IPS DF 6.9 (cell line): ENCODE results near the gene HGF.

ENCODE experiments used
- DNase-seq: peaks from one replicate; pipeline ENCODE4 v3.0.0-alpha.2; 2013; ENCODE audit warnings: low read depth, low spot score
- H3K27ac ChIP-seq: one replicate; pipeline ENCODE4 v1.5.1; 2013; ENCODE audit warnings: low read length, control low read depth
- H3K27me3 ChIP-seq: 2 replicates; pipeline ENCODE4 v1.6.1; 2013; ENCODE audit warnings: mild to moderate bottlenecking, low read length; ENCODE audit not compliant: control insufficient read depth, insufficient read depth
- H3K36me3 ChIP-seq: 2 replicates; pipeline ENCODE4 v1.6.1; 2013; ENCODE audit warnings: low read length; ENCODE audit not compliant: control insufficient read depth, insufficient read depth
- H3K4me1 ChIP-seq: 2 replicates; pipeline ENCODE4 v1.6.1; 2013; ENCODE audit warnings: low read length; ENCODE audit not compliant: control insufficient read depth, insufficient read depth
- H3K4me3 ChIP-seq: 2 replicates; pipeline ENCODE4 v1.5.1; 2013; ENCODE audit warnings: mild to moderate bottlenecking, low read length
- H3K9me3 ChIP-seq: 2 replicates; pipeline ENCODE4 v1.6.1; 2013; ENCODE audit warnings: low read length, inconsistent platforms; ENCODE audit not compliant: control insufficient read depth, insufficient read depth
- WGBS: extraction: QIAGEN DNeasy Blood & Tissue Kit; methylation state at CpG from one replicate; pipeline ENCODE4 v1.1.7; 2013; ENCODE audit warnings: mixed read lengths, missing lambda C conversion rate; ENCODE audit not compliant: insufficient read length, insufficient coverage; 5-methylcytosine and 5-hydroxymethylcytosine counted together

The HGF gene

GRCh38 chr7:81684514-81685269, 85.2 kb downstream of the HGF start:
- no peaks in the 10 kb centered on the region for H3K27me3 ChIP-seq
- WGBS: no CpG with 5 or more reads among the region's 2 CpGs
- H3K4me3 ChIP-seq: no peak overlapping the region
- no peaks in the 10 kb centered on the region for H3K36me3 ChIP-seq
- no peaks in the 10 kb centered on the region for H3K4me1 ChIP-seq
- H3K27ac ChIP-seq: no peak overlapping the region
- H3K9me3 ChIP-seq: no peaks in the 10 kb centered on the region
- no peak for DNase-seq

- DNase-seq: no peak
- H3K4me3 ChIP-seq: no peak overlapping the region
Observed at GRCh38 chr7:81684033-81684432, 85.8 kb downstream of the HGF start.

GRCh38 chr7:81682873-81683272, 87.0 kb downstream of the HGF start:
- no peak overlapping the region for H3K27ac ChIP-seq
- WGBS: no CpG with 5 or more reads among the region's 2 CpGs
- no peaks in the 10 kb centered on the region for H3K9me3 ChIP-seq

More at GRCh38 chr7:81684033-81684432, 85.8 kb downstream of the HGF start:
- Histone ChIP-seq H3K27me3 (no peaks in the 10 kb centered on the region), H3K27ac (no peak overlapping the region), H3K36me3 (no peaks in the 10 kb centered on the region), H3K4me1 (no peaks in the 10 kb centered on the region), H3K9me3 (no peaks in the 10 kb centered on the region)
- WGBS: no CpG with 5 or more reads among the region's 5 CpGs

GRCh38 chr7:81680120-81680519, 89.7 kb downstream of the HGF start:
- no CpG with 5 or more reads among the region's 2 CpGs for WGBS
- Histone ChIP-seq H3K27ac (no peak overlapping the region), H3K9me3 (no peaks in the 10 kb centered on the region), H3K4me1 (no peaks in the 10 kb centered on the region), H3K4me3 (no peak overlapping the region), H3K36me3 (no peaks in the 10 kb centered on the region), H3K27me3 (no peaks in the 10 kb centered on the region)
- no peak for DNase-seq

More at GRCh38 chr7:81682873-81683272, 87.0 kb downstream of the HGF start:
- DNase-seq: no peak
- Histone ChIP-seq H3K4me1 (no peaks in the 10 kb centered on the region), H3K4me3 (no peak overlapping the region), H3K36me3 (no peaks in the 10 kb centered on the region), H3K27me3 (no peaks in the 10 kb centered on the region)

GRCh38 chr7:81676813-81677212, 93.0 kb downstream of the HGF start:
- no CpG with 5 or more reads among the region's 1 CpG for WGBS
- no peak for DNase-seq
- no peaks in the 10 kb centered on the region for H3K27me3 ChIP-seq

GRCh38 chr7:81676105-81676811, 93.6 kb downstream of the HGF start:
- Histone ChIP-seq H3K27ac (no peak overlapping the region), H3K4me3 (no peak overlapping the region), H3K4me1 (no peaks in the 10 kb centered on the region), H3K27me3 (no peaks in the 10 kb centered on the region), H3K9me3 (no peaks in the 10 kb centered on the region), H3K36me3 (no peaks in the 10 kb centered on the region)
- no CpG with 5 or more reads among the region's 3 CpGs for WGBS
- DNase-seq: no peak

More at GRCh38 chr7:81676813-81677212, 93.0 kb downstream of the HGF start:
- Histone ChIP-seq H3K36me3 (no peaks in the 10 kb centered on the region), H3K27ac (no peak overlapping the region), H3K4me3 (no peak overlapping the region), H3K4me1 (no peaks in the 10 kb centered on the region), H3K9me3 (no peaks in the 10 kb centered on the region)

GRCh38 chr7:81674431-81674830, 95.4 kb downstream of the HGF start:
- Histone ChIP-seq H3K9me3 (no peaks in the 10 kb centered on the region), H3K4me3 (no peak overlapping the region), H3K27ac (no peak overlapping the region), H3K36me3 (no peaks in the 10 kb centered on the region), H3K4me1 (no peaks in the 10 kb centered on the region), H3K27me3 (no peaks in the 10 kb centered on the region)
- no CpG with 5 or more reads among the region's 2 CpGs for WGBS
- no peak for DNase-seq

- Histone ChIP-seq H3K36me3 (no peaks in the 10 kb centered on the region), H3K27ac (no peak overlapping the region), H3K4me1 (no peaks in the 10 kb centered on the region), H3K4me3 (no peak overlapping the region), H3K9me3 (no peaks in the 10 kb centered on the region), H3K27me3 (no peaks in the 10 kb centered on the region)
- WGBS: no CpG with 5 or more reads among the region's 1 CpG
- peak; percentile 41 for DNase-seq
Observed at GRCh38 chr7:81672872-81673271, 97.0 kb downstream of the HGF start.

GRCh38 chr7:81669476-81670105, 100.3 kb downstream of the HGF start:
- Histone ChIP-seq H3K4me3 (no peak overlapping the region), H3K27ac (no peak overlapping the region), H3K4me1 (no peaks in the 10 kb centered on the region), H3K27me3 (no peaks in the 10 kb centered on the region), H3K36me3 (no peaks in the 10 kb centered on the region), H3K9me3 (no peaks in the 10 kb centered on the region)
- no CpG with 5 or more reads among the region's 3 CpGs for WGBS
- DNase-seq: no peak

GRCh38 chr7:81666209-81666608, 103.6 kb downstream of the HGF start:
- DNase-seq: no peak
- Histone ChIP-seq H3K4me3 (no peak overlapping the region), H3K9me3 (no peaks in the 10 kb centered on the region), H3K27me3 (no peaks in the 10 kb centered on the region), H3K4me1 (no peaks in the 10 kb centered on the region; the same call in 1 of the 2 replicates), H3K36me3 (no peaks in the 10 kb centered on the region), H3K27ac (no peak overlapping the region)
- no CpG with 5 or more reads among the region's 1 CpG for WGBS
